ENCODE measurements around the gene ZNF76. TPM values are rescaled to one million over a fixed set of nuclear protein-coding genes. Genes with fewer than 3 reads are reported as not detected.
A peak's percentile ranks its signal among the peaks of the same experiment; 100 is the strongest.

ZNF76 gene
- total RNA-seq, result 10 to 100 TPM; 39.5 to 75.5 TPM

GRCh38 chr6:35259194-35259947, at the start of gene ZNF76:
Gene ZNF76, plus strand, starts transcription at chr6:35259735. Its CDS starts 21,417 bp downstream, at chr6:35281152.
- peak within 1 kb of the TSS; percentile 87 to 94 for H3K27ac ChIP-seq
- intact Hi-C loops (cut with DNase I), result no loop called here
- H3K36me3 ChIP-seq, result no peaks in the 10 kb centered on the region
- H3K4me1 ChIP-seq (replicated peaks), result peaks cover 3% of the 10 kb centered on the region
- H3K4me3 ChIP-seq, result peak within 1 kb of the TSS; percentile 54 to 92
- DNase-seq (ENCODE audit: low spot score), result peak; percentile 97
- WGBS, result 1% methylated on average over 34 of the region's 82 CpGs
- TF ChIP-seq CTCF (IDR thresholded peaks at IDR 0.05) (peak in 2 of 4 experiments; percentile 51 to 69), POLR2AphosphoS5 (IDR thresholded peaks at IDR 0.05) (peak; percentile 97), POLR2A (IDR thresholded peaks at IDR 0.05) (peak; percentile 54)
- H3K27me3 ChIP-seq (replicated peaks; ENCODE audit: insufficient read depth), result no peaks in the 10 kb centered on the region
- no peaks in the 10 kb centered on the region for H3K9me3 ChIP-seq

- WGBS, result 11% methylated on average over 27 of the region's 51 CpGs
- H3K9me3 ChIP-seq, result no peaks in the 10 kb centered on the region
- H3K4me1 ChIP-seq (replicated peaks), result no peaks in the 10 kb centered on the region
- TF ChIP-seq CTCF (IDR thresholded peaks at IDR 0.05), result no peak
- no peak for TF ChIP-seq POLR2AphosphoS5 (IDR thresholded peaks at IDR 0.05)
- TF ChIP-seq POLR2A (IDR thresholded peaks at IDR 0.05), result no peak
- no peaks in the 10 kb centered on the region for H3K36me3 ChIP-seq
- no peaks in the 10 kb centered on the region for H3K27me3 ChIP-seq (replicated peaks; ENCODE audit: insufficient read depth)
- intact Hi-C loops (cut with DNase I), result no loop called here
- H3K4me3 ChIP-seq, result peak overlapping the region; percentile 39 to 50
- DNase-seq (ENCODE audit: low spot score), result no peak
- H3K27ac ChIP-seq, result no peak overlapping the region
These were observed 46.2 kb upstream of the ZNF76 start for GRCh38 chr6:35213298-35213791.

- H3K27me3 ChIP-seq (replicated peaks; ENCODE audit: insufficient read depth), result no peaks in the 10 kb centered on the region
- WGBS, result 2% methylated on average over 67 of the region's 89 CpGs
- H3K9me3 ChIP-seq, result no peaks in the 10 kb centered on the region
- no peak for TF ChIP-seq CTCF (IDR thresholded peaks at IDR 0.05)
- TF ChIP-seq POLR2A (IDR thresholded peaks at IDR 0.05), result no peak
- no peak for TF ChIP-seq POLR2AphosphoS5 (IDR thresholded peaks at IDR 0.05)
- peak within 1 kb of the TSS; percentile 39 to 50 for H3K4me3 ChIP-seq
- no peaks in the 10 kb centered on the region for H3K36me3 ChIP-seq
- intact Hi-C loops (cut with DNase I), result no loop called here
- peak within 1 kb of the TSS in 1 of 2 donors; percentile 43 for H3K27ac ChIP-seq
- DNase-seq (ENCODE audit: low spot score), result no peak
- no peaks in the 10 kb centered on the region for H3K4me1 ChIP-seq (replicated peaks)
These were observed 45.4 kb upstream of the ZNF76 start, which contains the start of gene SCUBE3 for GRCh38 chr6:35213824-35214756. Gene SCUBE3, plus strand, starts transcription at chr6:35213956. Its CDS starts 463 bp downstream, at chr6:35214419.

- Histone ChIP-seq H3K27me3 (replicated peaks; ENCODE audit: insufficient read depth) (no peaks in the 10 kb centered on the region), H3K4me3 (peak overlapping the region; percentile 39 to 50), H3K36me3 (no peaks in the 10 kb centered on the region), H3K4me1 (replicated peaks) (no peaks in the 10 kb centered on the region), H3K27ac (no peak overlapping the region), H3K9me3 (no peaks in the 10 kb centered on the region)
- WGBS, result 56% methylated on average over 18 of the region's 18 CpGs
- DNase-seq (ENCODE audit: low spot score), result no peak
- TF ChIP-seq CTCF (IDR thresholded peaks at IDR 0.05), result no peak
- no peak for TF ChIP-seq POLR2AphosphoS5 (IDR thresholded peaks at IDR 0.05)
- no peak for TF ChIP-seq POLR2A (IDR thresholded peaks at IDR 0.05)
- intact Hi-C loops (cut with DNase I), result no loop called here
These were observed 44.5 kb upstream of the ZNF76 start for GRCh38 chr6:35214869-35215664.
